K562 (cell line): Measurements from ENCODE around the gene LGR6. TPM values are rescaled to one million over a fixed set of nuclear protein-coding genes. Genes with fewer than 3 reads are reported as not detected.

Experiments
- ATAC-seq: fragments of 200-7000 bp; cut with Tn5 transposase; 3 replicates; pipeline ENCODE4 v1.9.1; 2020; ENCODE audit warnings: moderate library complexity
- BruUV-seq: library from RNA; stranded (reverse); fragments of 400-500 nt; replicated peaks from 2 replicates; lab custom pipeline; 2021; lab: Mats Ljungman, UMichigan
- CTCF ChIA-PET: fragments of 300-600 bp; formaldehyde crosslinking; extraction: SDS; loops from one replicate; lab custom pipeline; 2021; ENCODE audit warnings: low intra/inter-chr PET ratio; lab: Yijun Ruan, JAX
- POLR2A ChIA-PET: fragments of 300-600, 350-650 bp; sonication (Branson Sonifier 250); formaldehyde crosslinking; extraction: SDS; loops from one replicate; lab custom pipeline; 2021; ENCODE audit warnings: antibody characterized with exemption, inconsistent platforms; lab: Yijun Ruan, JAX
- DNase-seq, 4 experiments: peaks; one replicate each; pipeline versions ENCODE4 v3.0.0 to v3.0.0-alpha.2; 2011 to 2018; ENCODE audit warnings: low spot score in 3 of 4, mixed read lengths in 3 of 4; ENCODE audit errors: extremely low read depth in 1 of 4
- FAIRE-seq: peaks from 2 replicates; lab custom pipeline; 2011; peaks lifted over from hg19 to GRCh38; lab: Jason Lieb, UNC
- H2AFZ ChIP-seq: 2 replicates; pipeline ENCODE4 v1.6.0; 2011; ENCODE audit warnings: low read depth, low read length, control low read depth, inconsistent platforms
- H3K27ac ChIP-seq: fragments of 200-600 bp; 3 replicates; pipeline ENCODE4 v1.8.0; 2011; ENCODE audit warnings: low read depth, mild to moderate bottlenecking, control low read depth, inconsistent platforms, low read length, moderate library complexity, mixed read lengths; ENCODE audit errors: extremely low read depth
- H3K27me3 ChIP-seq, 2 experiments: fragments of 300-600 bp in 1 of 2; 2 replicates in 1 of 2; 3 replicates in 1 of 2; pipeline versions ENCODE4 v1.6.0 to v1.8.0; 2011; ENCODE audit warnings: inconsistent platforms in 2 of 2, low read length in 2 of 2, mild to moderate bottlenecking in 1 of 2, mixed read lengths in 1 of 2, moderate library complexity in 1 of 2; ENCODE audit not compliant: control insufficient read depth in 2 of 2, insufficient read depth in 2 of 2
- H3K36me3 ChIP-seq: fragments of 300-600 bp; 3 replicates; pipeline ENCODE4 v1.8.0; 2011; ENCODE audit warnings: mild to moderate bottlenecking, low read length, inconsistent platforms; ENCODE audit not compliant: control insufficient read depth, insufficient read depth
- H3K4me1 ChIP-seq, 2 experiments: fragments of 200-600 bp in 1 of 2; replicated peaks in 1 of 2; 2 replicates in 1 of 2; 3 replicates in 1 of 2; pipeline versions ENCODE4 v1.5.1 to v1.8.0; 2011; ENCODE audit warnings: inconsistent platforms in 2 of 2, low read length in 2 of 2, mild to moderate bottlenecking in 1 of 2, mixed read lengths in 1 of 2, moderate library complexity in 1 of 2; ENCODE audit not compliant: control insufficient read depth in 2 of 2, insufficient read depth in 2 of 2
- H3K4me2 ChIP-seq: 2 replicates; pipeline ENCODE4 v1.6.1; 2011; ENCODE audit warnings: low read length, control low read depth, inconsistent platforms, mixed read lengths; ENCODE audit not compliant: insufficient read depth
- H3K4me3 ChIP-seq: fragments of 200-600 bp; sonication (generic), shearing (Covaris generic); 2 replicates; pipeline ENCODE4 v1.5.1; 2016; ENCODE audit warnings: control low read depth, inconsistent platforms
- H3K79me2 ChIP-seq: fragments of 200-600 bp; 3 replicates; pipeline ENCODE4 v1.8.0; 2011; ENCODE audit warnings: low read length, inconsistent platforms; ENCODE audit not compliant: control insufficient read depth, insufficient read depth
- H3K9ac ChIP-seq, 2 experiments: 2 replicates each; pipeline versions ENCODE4 v1.6.0 to v1.6.1; 2011; ENCODE audit warnings: low read depth in 2 of 2, low read length in 2 of 2, control low read depth in 1 of 2, inconsistent platforms in 1 of 2, mild to moderate bottlenecking in 1 of 2, mixed read lengths in 1 of 2; ENCODE audit not compliant: insufficient read depth in 1 of 2
- H3K9me1 ChIP-seq: one replicate; pipeline ENCODE4 v1.6.0; 2011; ENCODE audit warnings: inconsistent platforms, mild to moderate bottlenecking, low read length, moderate library complexity; ENCODE audit not compliant: control insufficient read depth, insufficient read depth
- H3K9me3 ChIP-seq: replicated peaks from 2 replicates; pipeline ENCODE4 v1.5.1; 2011; ENCODE audit warnings: low read depth, low read length, inconsistent platforms; ENCODE audit not compliant: control insufficient read depth, insufficient read depth
- H4K20me1 ChIP-seq: replicated peaks from 2 replicates; pipeline ENCODE4 v1.6.1; 2011; ENCODE audit warnings: low read length, inconsistent platforms, mixed read lengths; ENCODE audit not compliant: control insufficient read depth, insufficient read depth
- CBX3 ChIP-seq, 2 experiments: IDR thresholded peaks; 1 replicate in 1 of 2; 2 replicates in 1 of 2; pipeline ENCODE4 v1.6.1; 2012; ENCODE audit warnings: inconsistent platforms in 2 of 2, low read length in 2 of 2, borderline replicate concordance in 1 of 2, control low read depth in 1 of 2
- CEBPG ChIP-seq, 3 experiments: fragments of 200-800 bp in 1 of 3; sonication (Bioruptor generic) in 1 of 3; sonication (generic) in 1 of 3; formaldehyde crosslinking in 1 of 3; IDR thresholded peaks in 2 of 3; conservative IDR thresholded peaks in 1 of 3; 2 replicates each; pipeline versions ENCODE4 v1.6.1 to v1.8.0; 2016 to 2022; ENCODE audit warnings: missing compliant biosample characterization in 2 of 3, missing genetic modification characterization in 2 of 3, mild to moderate bottlenecking in 1 of 3, missing genetic modification reagents in 1 of 3
- MTA1 ChIP-seq: fragments of 450-650 bp; IDR thresholded peaks from 2 replicates; pipeline ENCODE4 v1.6.1; 2017; ENCODE audit warnings: borderline replicate concordance
- NBN ChIP-seq: fragments of 450-650 bp; IDR thresholded peaks from 2 replicates; pipeline ENCODE4 v1.6.1; 2016; ENCODE audit warnings: low read depth, mild to moderate bottlenecking
- POLR2G ChIP-seq: fragments of 200-400 bp; formaldehyde crosslinking; IDR thresholded peaks from 2 replicates; pipeline ENCODE4 v1.6.1; 2017; ENCODE audit warnings: low read depth, mild to moderate bottlenecking, antibody characterized with exemption, low read length, moderate library complexity
- RBFOX2 ChIP-seq: fragments of 200-400 bp; formaldehyde crosslinking; IDR thresholded peaks from 2 replicates; pipeline ENCODE4 v1.6.1; 2017; ENCODE audit warnings: low read depth, mild to moderate bottlenecking, low read length, moderate library complexity
- WGBS: fragments of 100-300 bp; shearing (Covaris generic); methylation state at CpG from one replicate; pipeline ENCODE4 v1.1.6; 2016; ENCODE audit warnings: low coverage, mixed read lengths; ENCODE audit not compliant: insufficient coverage; ENCODE audit errors: missing lambda C conversion rate; 5-methylcytosine and 5-hydroxymethylcytosine counted together
- in situ Hi-C: fragments of 300-500 bp; cut with MboI; formaldehyde crosslinking; loops from 4 replicates; pipeline ENCODE4 v1.15.0; 2018; ENCODE audit warnings: inconsistent platforms, mixed read lengths
- intact Hi-C: fragments of 100-400 bp; cut with micrococcal nuclease; formaldehyde crosslinking; loops from 2 replicates; pipeline ENCODE4 v1.14.2; 2022
- polyA plus RNA-seq, 8 experiments: library from polyadenylated mRNA; depleted of rRNA in 4 of 8; stranded (reverse) in 5 of 8; unstranded in 3 of 8; fragments of >200 nt; fragmentation: Nextera tagmentation in 2 of 8; fragmentation: Illumina TruSeq in 1 of 8; extraction: Ambion mirVana in 2 of 8; extraction: Trizol in 1 of 8; gene quantifications; 2 replicates each; pipeline versions ENCODE4 v1.2.1 to v1.2.3, GENCODE V29; 2011 to 2014; ENCODE audit warnings: inconsistent platforms in 1 of 8, missing spikeins in 1 of 8
- total RNA-seq, 7 experiments: library from RNA; depleted of rRNA in 6 of 7; stranded (reverse); fragments of >200 nt in 6 of 7; fragmentation: Illumina TruSeq in 2 of 7; extraction: Trizol in 2 of 7; gene quantifications; 2 replicates each; pipeline versions ENCODE4 v1.2.1 to v1.2.3, GENCODE V29; 2011 to 2021; ENCODE audit warnings: low replicate concordance in 1 of 7
- TF ChIP-seq, protein P1 (sequence below): fragments of 250-450 bp; sonication (Bioruptor Pico); IDR thresholded peaks from 2 replicates; pipeline ENCODE4 v1.8.0; 2021; ENCODE audit warnings: borderline replicate concordance, mild to moderate bottlenecking, moderate library complexity; ENCODE audit not compliant: poor library complexity, severe bottlenecking
- TF ChIP-seq, protein P2 (sequence below): fragments of 450-650 bp; IDR thresholded peaks from 2 replicates; pipeline ENCODE4 v1.6.1; 2016; ENCODE audit warnings: borderline replicate concordance
- TF ChIP-seq, protein P3 (sequence below): fragments of 450-650 bp; IDR thresholded peaks from one replicate; pipeline ENCODE4 v1.6.1; 2018; ENCODE audit warnings: mild to moderate bottlenecking, moderate library complexity; ENCODE audit not compliant: partially characterized antibody
- TF ChIP-seq, protein P4 (sequence below): fragments of 450-650 bp; IDR thresholded peaks from 2 replicates; pipeline ENCODE4 v1.6.1; 2016; ENCODE audit warnings: antibody characterized with exemption

LGR6 gene
- total and polyA plus RNA-seq, 9 of the 15 experiments (the other 6 are each of a cell fraction or from before 2014, with no cell fraction given), result 0.01 to 0.54 (median 0.17) TPM; not detected in 1

DNA sequence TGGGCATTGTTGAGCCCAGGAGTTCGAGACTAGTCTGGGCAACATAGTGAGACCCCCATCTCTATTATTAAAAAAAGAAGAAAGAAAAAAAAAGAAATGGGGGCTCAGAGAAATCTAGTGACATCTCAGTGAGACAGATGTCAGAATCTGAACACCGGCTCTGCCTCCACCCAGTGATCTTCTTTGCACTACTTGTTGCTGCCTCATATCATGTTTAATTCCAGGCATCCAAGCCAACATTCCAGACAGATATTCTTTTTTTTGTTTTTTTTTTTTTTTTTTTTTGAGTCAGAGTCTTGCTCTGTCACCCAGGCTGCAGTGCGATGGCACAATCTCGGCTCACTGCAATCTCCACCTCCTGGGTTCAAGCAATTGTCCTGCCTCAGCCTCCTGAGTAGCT lies 44.0 kb upstream of the LGR6 start (continued):
- TF ChIP-seq NBN, result no peak

DNA sequence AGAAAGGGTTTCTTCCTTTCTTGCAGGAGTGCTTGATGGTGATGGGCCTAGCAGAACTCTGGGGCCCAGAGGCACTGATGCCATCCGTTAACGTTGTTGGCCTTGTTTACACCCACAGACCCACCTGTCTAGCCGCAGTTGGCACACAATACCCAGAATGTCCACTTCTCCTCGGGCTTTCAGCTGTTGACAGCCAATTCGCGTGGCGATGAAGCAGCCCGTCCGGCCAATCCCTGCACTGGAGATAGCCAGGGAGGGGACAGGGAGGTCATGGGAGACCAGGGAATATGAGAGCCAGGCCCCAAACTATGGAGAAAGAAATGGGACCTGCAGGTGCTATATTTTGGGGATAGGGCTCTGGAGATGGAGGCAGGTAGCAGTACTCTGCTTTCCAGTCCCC lies 43.4 kb upstream of the LGR6 start:
- in situ Hi-C loops (no loop called here), intact Hi-C loops (loop anchor here (10.0 kb wide), 1 partner anchor 655 kb away; the partner anchor contains the start of gene KDM5B)
- Histone ChIP-seq H3K9me1 (no peaks in the 10 kb centered on the region), H3K79me2 (peaks cover 12% of the 10 kb centered on the region; the same call in 1 of the 3 replicates), H3K9me3 (no peaks in the 10 kb centered on the region), H3K36me3 (peaks cover 84% of the 10 kb centered on the region), H4K20me1 (peaks cover 7% of the 10 kb centered on the region; the same call in 1 of the 2 replicates), H3K9ac (peak overlapping the region; percentile 10 to 60; a peak in 1 of 4 replicates), H3K27me3 (no peaks in the 10 kb centered on the region), H3K4me1 (peaks cover 17 to 21% of the 10 kb centered on the region in 2 experiments), H3K4me2 (no peak overlapping the region), H3K4me3 (no peak overlapping the region), H2AFZ (no peak overlapping the region), H3K27ac (peak overlapping the region; percentile 30; the same call in 1 of the 3 replicates)
- no peak for ATAC-seq
- no peak for DNase-seq
- ChIA-PET POLR2A (interaction anchor here (0.6 to 1.2 kb wide), 3 partner anchors 12 to 157 kb away, joined by 3 to 4 read pairs (median 4); no protein-coding TSS in a partner anchor), CTCF (no interaction called here)
- no peak for FAIRE-seq
- WGBS, result 87% methylated on average over 8 of the region's 9 CpGs
- BruUV-seq, result no TSS peak
- TF ChIP-seq, protein P1, sequence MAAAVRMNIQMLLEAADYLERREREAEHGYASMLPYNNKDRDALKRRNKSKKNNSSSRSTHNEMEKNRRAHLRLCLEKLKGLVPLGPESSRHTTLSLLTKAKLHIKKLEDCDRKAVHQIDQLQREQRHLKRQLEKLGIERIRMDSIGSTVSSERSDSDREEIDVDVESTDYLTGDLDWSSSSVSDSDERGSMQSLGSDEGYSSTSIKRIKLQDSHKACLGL (CRISPR knock-in tag), result no peak
- TF ChIP-seq CEBPG (CRISPR knock-in tag; IDR thresholded peaks at IDR 0.05) (no peak), CEBPG (tag; conservative IDR thresholded peaks at IDR 0.05 in 1 of 2, IDR thresholded peaks at IDR 0.05 in 1 of 2) (no peak), RBFOX2 (peak; percentile 56), MTA1 (no peak), POLR2G (peak; percentile 39; the same call in 1 of the 2 replicates), CBX3 (IDR thresholded peaks at IDR 0.05; ENCODE audit: borderline replicate concordance in 1 of 2, low read length in 2 of 2) (no peak)
- TF ChIP-seq, protein P2, sequence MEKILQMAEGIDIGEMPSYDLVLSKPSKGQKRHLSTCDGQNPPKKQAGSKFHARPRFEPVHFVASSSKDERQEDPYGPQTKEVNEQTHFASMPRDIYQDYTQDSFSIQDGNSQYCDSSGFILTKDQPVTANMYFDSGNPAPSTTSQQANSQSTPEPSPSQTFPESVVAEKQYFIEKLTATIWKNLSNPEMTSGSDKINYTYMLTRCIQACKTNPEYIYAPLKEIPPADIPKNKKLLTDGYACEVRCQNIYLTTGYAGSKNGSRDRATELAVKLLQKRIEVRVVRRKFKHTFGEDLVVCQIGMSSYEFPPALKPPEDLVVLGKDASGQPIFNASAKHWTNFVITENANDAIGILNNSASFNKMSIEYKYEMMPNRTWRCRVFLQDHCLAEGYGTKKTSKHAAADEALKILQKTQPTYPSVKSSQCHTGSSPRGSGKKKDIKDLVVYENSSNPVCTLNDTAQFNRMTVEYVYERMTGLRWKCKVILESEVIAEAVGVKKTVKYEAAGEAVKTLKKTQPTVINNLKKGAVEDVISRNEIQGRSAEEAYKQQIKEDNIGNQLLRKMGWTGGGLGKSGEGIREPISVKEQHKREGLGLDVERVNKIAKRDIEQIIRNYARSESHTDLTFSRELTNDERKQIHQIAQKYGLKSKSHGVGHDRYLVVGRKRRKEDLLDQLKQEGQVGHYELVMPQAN, result no peak
- TF ChIP-seq, protein P3, sequence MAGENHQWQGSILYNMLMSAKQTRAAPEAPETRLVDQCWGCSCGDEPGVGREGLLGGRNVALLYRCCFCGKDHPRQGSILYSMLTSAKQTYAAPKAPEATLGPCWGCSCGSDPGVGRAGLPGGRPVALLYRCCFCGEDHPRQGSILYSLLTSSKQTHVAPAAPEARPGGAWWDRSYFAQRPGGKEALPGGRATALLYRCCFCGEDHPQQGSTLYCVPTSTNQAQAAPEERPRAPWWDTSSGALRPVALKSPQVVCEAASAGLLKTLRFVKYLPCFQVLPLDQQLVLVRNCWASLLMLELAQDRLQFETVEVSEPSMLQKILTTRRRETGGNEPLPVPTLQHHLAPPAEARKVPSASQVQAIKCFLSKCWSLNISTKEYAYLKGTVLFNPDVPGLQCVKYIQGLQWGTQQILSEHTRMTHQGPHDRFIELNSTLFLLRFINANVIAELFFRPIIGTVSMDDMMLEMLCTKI, result no peak
- TF ChIP-seq, protein P4, sequence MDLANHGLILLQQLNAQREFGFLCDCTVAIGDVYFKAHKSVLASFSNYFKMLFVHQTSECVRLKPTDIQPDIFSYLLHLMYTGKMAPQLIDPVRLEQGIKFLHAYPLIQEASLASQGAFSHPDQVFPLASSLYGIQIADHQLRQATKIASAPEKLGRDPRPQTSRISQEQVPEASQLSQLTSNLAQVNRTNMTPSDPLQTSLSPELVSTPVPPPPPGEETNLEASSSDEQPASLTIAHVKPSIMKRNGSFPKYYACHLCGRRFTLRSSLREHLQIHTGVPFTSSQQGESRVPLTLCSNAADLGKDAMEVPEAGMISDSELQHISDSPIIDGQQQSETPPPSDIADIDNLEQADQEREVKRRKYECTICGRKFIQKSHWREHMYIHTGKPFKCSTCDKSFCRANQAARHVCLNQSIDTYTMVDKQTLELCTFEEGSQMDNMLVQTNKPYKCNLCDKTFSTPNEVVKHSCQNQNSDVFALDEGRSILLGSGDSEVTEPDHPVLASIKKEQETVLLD, result no peak
